ENCODE measurements around the gene TMEM109. TPM values are rescaled to one million over a fixed set of nuclear protein-coding genes. Genes with fewer than 3 reads are reported as not detected.
A peak's percentile ranks its signal among the peaks of the same experiment; 100 is the strongest.

TMEM109 gene
- total RNA-seq, 4 donors from 2014 or later: 66.7 to 115 (median 89.0) TPM

- no peak overlapping the region for H3K27ac ChIP-seq
- no peak overlapping the region for H3K4me3 ChIP-seq
- H3K36me3 ChIP-seq: no peaks in the 10 kb centered on the region
- TF ChIP-seq POLR2A (IDR thresholded peaks at IDR 0.05) (peak in 1 of 4 donors; percentile 22), CTCF (IDR thresholded peaks at IDR 0.05) (no peak)
- no peak for DNase-seq
- peaks cover 16 to 63% (median 30%) of the 10 kb centered on the region in 3 donors for H3K4me1 ChIP-seq
- peaks cover 0 to 4% (median 0%) of the 10 kb centered on the region in 4 donors for H3K27me3 ChIP-seq
- intact Hi-C loops (cut with DNase I): no loop called here
- WGBS, 2 donors: 63 to 77% methylated on average over 5 to 6 of the region's 6 CpGs
- no peaks in the 10 kb centered on the region for H3K9me3 ChIP-seq
Measured at GRCh38 chr11:60953781-60954180, 39.8 kb downstream of the TMEM109 start.

GRCh38 chr11:60954421-60954820 lies 40.5 kb downstream of the TMEM109 start:
- intact Hi-C loops (cut with DNase I): no loop called here
- H3K4me1 ChIP-seq: peaks cover 16 to 56% (median 30%) of the 10 kb centered on the region in 3 donors
- TF ChIP-seq CTCF (IDR thresholded peaks at IDR 0.05) (no peak), POLR2A (IDR thresholded peaks at IDR 0.05) (no peak)
- H3K4me3 ChIP-seq: no peak overlapping the region
- no peak overlapping the region for H3K27ac ChIP-seq
- WGBS, 2 donors: 81 to 89% methylated on average over 3 to 5 of the region's 5 CpGs
- H3K36me3 ChIP-seq: no peaks in the 10 kb centered on the region
- DNase-seq: no peak
- no peaks in the 10 kb centered on the region for H3K9me3 ChIP-seq
- peaks cover 0 to 4% (median 0%) of the 10 kb centered on the region in 4 donors for H3K27me3 ChIP-seq

GRCh38 chr11:60955571-60955970 lies 41.6 kb downstream of the TMEM109 start:
- Histone ChIP-seq H3K36me3 (no peaks in the 10 kb centered on the region), H3K9me3 (no peaks in the 10 kb centered on the region), H3K4me1 (peaks cover 9 to 45% (median 19%) of the 10 kb centered on the region in 3 donors), H3K27me3 (peaks cover 0 to 4% (median 0%) of the 10 kb centered on the region in 4 donors), H3K27ac (no peak overlapping the region), H3K4me3 (no peak overlapping the region)
- intact Hi-C loops (cut with DNase I): no loop called here
- TF ChIP-seq CTCF (IDR thresholded peaks at IDR 0.05) (no peak), POLR2A (IDR thresholded peaks at IDR 0.05) (no peak)
- 19 to 53% methylated on average over 3 to 5 of the region's 5 CpGs for WGBS, 2 donors
- no peak for DNase-seq

- Histone ChIP-seq H3K36me3 (no peaks in the 10 kb centered on the region), H3K9me3 (no peaks in the 10 kb centered on the region), H3K27me3 (no peaks in the 10 kb centered on the region), H3K4me1 (peaks cover 0 to 29% (median 9%) of the 10 kb centered on the region in 3 donors), H3K27ac (peak overlapping the region in 1 of 4 donors; percentile 34), H3K4me3 (no peak overlapping the region)
- TF ChIP-seq CTCF (IDR thresholded peaks at IDR 0.05) (no peak), POLR2A (IDR thresholded peaks at IDR 0.05) (no peak)
- intact Hi-C loops (cut with DNase I): no loop called here
- 60 to 83% methylated on average over 4 of the region's 4 CpGs for WGBS, 2 donors
- DNase-seq: no peak
Measured at GRCh38 chr11:60957188-60957587, 43.2 kb downstream of the TMEM109 start.

- intact Hi-C loops (cut with DNase I): no loop called here
- TF ChIP-seq POLR2A (IDR thresholded peaks at IDR 0.05) (no peak), CTCF (IDR thresholded peaks at IDR 0.05) (no peak)
- no peaks in the 10 kb centered on the region for H3K9me3 ChIP-seq
- no peak overlapping the region for H3K27ac ChIP-seq
- no peaks in the 10 kb centered on the region for H3K36me3 ChIP-seq
- 67 to 79% methylated on average over 6 of the region's 6 CpGs for WGBS, 2 donors
- H3K4me1 ChIP-seq: peaks cover 0 to 20% (median 6%) of the 10 kb centered on the region in 3 donors
- no peak for DNase-seq
- H3K4me3 ChIP-seq: no peak overlapping the region
- no peaks in the 10 kb centered on the region for H3K27me3 ChIP-seq
Measured at GRCh38 chr11:60959431-60959830, 45.5 kb downstream of the TMEM109 start.
